HG03571 (cell line): Measurements from ENCODE around the gene RPEL1.
"Not testable (repeated sequence)": the region's sequence is repeated elsewhere in the genome, so short reads cannot be mapped to it uniquely, and the experiment has no call there.

Experiments
- ATAC-seq: cut with Tn5 transposase; IDR thresholded peaks from one replicate; pipeline ENCODE4 v1.9.1; 2021; ENCODE audit not compliant: unreplicated experiment

The RPEL1 gene

DNA sequence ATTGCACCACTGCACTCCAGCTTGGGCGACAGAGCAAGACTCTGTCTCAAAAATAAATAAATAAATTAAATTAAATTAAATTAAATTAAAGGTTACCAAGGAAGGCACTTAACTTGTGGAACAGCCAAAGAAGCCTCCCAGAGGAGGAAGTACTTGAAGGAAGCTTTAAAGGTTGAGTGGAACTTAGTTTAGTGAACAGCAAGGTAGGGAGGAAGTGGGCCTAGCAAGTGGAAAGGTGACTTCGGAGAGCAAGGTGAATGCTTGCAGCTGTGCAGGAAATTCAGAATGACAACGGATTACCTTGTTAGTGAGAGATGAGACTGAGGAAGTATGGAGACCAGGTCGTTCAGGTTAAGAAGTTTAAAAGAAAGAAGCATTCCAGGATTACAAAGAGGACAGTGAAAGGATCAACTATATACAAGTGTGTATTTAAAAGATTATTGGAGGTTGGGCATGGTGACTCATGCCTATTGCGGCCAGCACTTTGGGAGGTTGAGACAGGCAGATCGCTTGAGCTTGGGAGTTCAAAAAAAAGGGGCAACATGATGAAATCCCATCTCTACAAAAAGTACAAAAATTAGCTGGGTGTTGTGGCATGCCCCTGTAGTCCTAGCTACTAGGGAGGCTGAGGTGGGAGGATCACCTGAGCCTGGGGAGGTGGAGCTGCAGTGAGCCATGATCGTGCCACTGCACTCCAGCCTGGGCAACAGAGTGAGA is 12.8 kb upstream of the RPEL1 start:
- no peak for ATAC-seq

DNA sequence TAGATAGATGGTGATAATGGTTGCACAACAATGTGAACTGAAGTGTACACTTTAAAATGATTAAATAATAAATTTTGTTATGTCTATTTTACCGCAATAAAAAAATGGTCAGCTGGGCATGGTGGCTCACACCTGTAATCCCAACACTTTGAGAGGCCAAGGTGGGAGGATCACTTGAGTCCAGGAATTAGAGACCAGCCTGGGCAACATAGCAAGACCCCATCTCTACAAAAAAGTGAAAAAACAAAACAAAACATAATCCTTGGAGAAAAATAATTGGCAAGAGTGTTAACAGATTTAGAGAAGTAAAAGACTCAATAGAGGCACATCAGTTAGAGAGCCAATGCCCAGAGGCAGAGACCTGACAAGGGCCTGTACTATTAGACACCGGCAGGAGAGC is 9.9 kb upstream of the RPEL1 start:
- ATAC-seq = no peak

DNA sequence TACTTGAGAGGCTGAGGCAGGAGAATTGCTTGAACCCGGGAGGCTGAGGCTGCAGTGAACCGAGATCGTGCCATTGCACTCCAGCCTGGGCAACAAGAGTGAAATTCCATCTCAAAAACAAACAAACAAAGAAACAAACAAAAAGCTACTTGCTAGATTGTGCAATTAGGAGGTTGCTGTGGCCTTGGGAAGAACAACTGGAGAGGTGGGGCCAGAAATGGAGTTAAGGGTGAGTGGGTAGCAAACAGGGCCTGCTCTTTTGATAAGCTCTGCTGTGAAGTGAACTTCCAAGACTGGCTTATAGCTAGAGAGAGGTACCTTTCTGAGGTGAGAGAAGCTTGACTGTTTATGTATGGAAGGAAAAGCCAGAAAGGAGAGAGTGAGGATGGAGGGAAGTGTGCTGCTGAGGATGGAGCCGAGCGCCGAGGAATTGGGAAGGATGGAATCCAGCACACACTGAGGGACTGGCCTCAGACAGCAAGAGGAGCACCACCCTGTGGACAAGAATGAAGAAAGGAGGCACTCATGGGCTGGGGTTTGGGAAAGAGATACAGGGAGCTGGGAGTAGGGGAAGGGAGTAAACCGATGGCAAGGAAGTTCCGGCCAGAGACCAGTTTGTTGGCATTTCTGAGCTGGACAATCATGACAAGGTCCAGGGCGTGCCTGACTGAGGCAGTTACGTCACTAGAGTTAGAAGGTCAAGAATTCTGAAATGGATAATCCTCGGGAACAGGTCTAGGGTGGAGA is 7.0 kb upstream of the RPEL1 start:
- ATAC-seq = no peak

GRCh38 chr10:103241262-103242011 is 4.2 kb upstream of the RPEL1 start:
- ATAC-seq = no peak

DNA sequence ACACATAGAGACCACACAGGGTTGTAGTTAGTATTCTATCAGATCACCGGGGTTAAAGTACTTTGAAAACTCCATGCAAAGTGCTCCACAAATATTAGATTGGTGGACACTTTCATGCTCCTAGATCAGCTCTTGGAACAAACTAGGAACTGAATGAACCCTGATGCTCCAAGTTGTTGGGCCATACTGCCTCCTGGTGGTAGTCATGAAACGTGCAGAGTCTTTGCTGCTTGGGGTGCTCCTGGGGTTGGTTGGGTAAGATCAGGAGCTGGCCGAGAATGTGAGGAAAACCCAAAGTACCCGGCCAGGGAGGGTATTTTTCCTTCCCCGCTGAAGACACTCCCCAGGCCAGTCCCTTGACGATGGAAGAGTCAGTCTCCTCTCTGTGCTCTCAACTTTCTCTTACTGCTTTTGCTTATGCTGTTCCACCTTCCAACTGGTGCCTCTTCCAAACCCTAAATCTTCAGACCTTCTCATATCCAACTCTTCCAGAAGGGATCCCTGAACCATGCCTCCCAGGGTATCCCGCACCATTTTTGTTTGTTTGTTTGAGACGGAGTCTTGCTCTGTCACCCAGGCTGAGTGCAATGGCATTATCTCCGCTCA is 918 bp upstream of the RPEL1 start:
- no peak for ATAC-seq

DNA sequence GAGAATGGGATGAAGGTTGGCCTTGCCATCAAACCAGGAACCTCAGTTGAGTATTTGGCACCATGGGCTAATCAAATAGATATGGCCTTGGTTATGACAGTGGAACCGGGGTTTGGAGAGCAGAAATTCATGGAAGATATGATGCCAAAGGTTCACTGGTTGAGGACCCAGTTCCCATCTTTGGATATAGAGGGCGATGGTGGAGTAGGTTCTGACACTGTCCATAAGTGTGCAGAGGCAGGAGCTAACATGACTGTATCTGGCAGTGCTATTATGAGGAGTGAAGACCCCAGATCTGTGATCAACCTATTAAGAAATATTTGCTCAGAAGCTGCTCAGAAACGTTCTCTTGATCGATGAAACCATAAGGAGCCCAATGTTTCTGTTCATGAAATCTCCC is 637 bp downstream of the RPEL1 start:
- ATAC-seq = no peak

DNA sequence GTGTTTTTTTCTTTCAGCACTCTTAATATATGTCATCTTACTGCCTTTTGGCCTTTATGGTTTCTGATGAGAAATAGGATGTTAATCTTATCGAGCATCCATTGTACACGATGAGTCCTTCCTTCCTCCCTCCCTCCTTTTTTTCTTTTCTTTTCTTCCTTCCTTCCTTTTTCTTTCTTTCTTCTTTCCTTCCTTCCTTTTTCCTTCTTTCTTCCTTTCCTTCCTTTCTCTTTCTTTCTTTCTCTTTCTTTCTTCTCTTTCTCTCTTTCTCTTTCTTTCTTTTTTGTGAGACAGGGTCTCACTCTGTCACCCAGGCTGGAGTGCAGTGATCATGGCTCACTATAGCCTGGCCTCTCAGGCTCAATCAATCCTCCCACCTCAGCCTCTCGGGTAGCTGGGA is 8.4 kb downstream of the RPEL1 start:
- no peak for ATAC-seq

DNA sequence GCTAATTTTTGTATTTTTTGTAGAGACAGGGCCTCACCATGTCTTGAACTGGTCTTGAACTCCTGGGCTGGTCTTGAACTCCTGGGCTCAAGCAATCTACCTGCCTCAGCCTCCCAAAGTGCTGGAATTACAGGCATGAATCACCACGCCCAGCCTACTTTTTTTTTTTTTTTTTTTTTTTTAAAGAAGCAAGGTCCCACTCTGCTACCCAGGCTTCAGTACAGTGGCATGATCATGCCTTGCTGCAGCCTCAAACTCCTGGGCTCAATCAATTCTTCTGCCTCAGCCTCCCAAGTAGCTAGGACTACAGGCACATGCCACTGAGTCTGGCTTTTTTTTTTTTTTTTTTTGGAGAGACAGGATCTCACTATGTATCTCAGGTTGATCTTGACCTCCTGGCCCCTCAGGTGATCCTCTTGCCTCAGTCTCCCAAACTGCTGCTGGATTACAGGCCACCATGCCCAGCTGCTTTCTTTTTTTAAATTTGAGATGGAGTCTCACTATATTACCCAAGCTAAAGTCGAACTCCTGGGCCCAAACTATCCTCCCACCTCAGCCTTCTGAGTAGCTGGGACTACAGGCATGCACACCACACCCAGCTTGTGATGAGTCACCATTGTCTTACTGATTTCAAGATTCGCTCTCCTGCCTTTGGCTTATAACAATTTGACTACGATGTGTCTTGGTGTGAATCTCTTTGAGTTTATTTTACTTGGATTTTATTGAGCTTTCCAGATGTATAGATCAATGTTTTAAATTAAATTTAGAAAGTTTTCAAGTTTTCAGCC is 9.0 kb downstream of the RPEL1 start:
- ATAC-seq = no peak

GRCh38 chr10:103256613-103257012 is 10.9 kb downstream of the RPEL1 start:
- no peak for ATAC-seq

GRCh38 chr10:103257812-103258211 is 12.1 kb downstream of the RPEL1 start:
- ATAC-seq = no peak

GRCh38 chr10:103258928-103259327 is 13.2 kb downstream of the RPEL1 start:
- ATAC-seq = not testable (repeated sequence)

- no peak for ATAC-seq
Measured at GRCh38 chr10:103259989-103260388, 14.3 kb downstream of the RPEL1 start.

DNA sequence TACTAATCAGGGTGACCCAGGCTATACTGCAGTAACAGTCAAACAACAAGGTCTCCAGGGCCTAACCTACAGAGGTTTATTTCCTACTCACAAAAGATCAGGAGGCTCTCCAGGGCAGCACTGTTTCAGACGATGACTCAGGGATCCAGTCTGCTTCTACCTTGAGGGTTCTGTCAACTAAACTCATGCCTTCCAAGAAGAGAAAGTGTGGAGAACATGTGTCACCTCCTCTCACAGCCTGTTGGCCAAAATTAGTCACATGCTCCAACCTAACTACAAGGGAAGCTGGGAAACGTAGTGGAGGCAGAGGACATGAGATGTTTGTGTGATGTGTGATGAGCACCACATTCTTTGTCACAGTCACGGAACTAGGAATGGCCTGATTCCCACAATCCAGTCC is 16.5 kb downstream of the RPEL1 start:
- no peak for ATAC-seq

- ATAC-seq = no peak
Measured at GRCh38 chr10:103265717-103266329, 20.1 kb downstream of the RPEL1 start.

- ATAC-seq = no peak
Measured at GRCh38 chr10:103273041-103273441, 27.4 kb downstream of the RPEL1 start.

GRCh38 chr10:103276251-103276895 is 30.7 kb downstream of the RPEL1 start:
- ATAC-seq = no peak

DNA sequence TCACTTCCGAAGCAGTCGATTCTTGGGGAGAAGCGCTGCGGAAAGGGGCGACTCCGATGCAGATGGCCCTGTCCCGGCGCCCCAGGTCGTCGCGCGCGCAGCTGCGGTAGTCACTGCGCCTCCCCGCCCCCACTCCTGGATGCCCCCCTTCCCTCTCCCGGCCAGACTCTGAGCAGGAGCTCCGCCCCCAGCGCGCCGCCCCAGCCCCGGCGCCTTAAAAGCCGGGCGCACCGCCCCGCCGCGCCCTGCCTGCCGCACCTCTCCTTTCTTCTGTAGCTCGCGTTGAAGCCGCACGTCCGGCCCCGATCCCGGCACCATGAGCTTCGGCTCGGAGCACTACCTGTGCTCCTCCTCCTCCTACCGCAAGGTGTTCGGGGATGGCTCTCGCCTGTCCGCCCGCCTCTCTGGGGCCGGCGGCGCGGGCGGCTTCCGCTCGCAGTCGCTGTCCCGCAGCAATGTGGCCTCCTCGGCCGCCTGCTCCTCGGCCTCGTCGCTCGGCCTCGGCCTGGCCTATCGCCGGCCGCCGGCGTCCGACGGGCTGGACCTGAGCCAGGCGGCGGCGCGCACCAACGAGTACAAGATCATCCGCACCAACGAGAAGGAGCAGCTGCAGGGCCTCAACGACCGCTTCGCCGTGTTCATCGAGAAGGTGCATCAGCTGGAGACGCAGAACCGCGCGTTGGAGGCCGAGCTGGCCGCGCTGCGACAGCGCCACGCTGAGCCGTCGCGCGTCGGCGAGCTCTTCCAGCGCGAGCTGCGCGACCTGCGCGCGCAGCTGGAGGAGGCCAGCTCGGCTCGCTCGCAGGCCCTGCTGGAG is 31.4 kb downstream of the RPEL1 start, which contains the start of gene INA:
TSS of gene INA (plus strand) at position 243 of the 817 bp plus-strand sequence. CDS start at position 317, 74 bp downstream.
- ATAC-seq = no peak

DNA sequence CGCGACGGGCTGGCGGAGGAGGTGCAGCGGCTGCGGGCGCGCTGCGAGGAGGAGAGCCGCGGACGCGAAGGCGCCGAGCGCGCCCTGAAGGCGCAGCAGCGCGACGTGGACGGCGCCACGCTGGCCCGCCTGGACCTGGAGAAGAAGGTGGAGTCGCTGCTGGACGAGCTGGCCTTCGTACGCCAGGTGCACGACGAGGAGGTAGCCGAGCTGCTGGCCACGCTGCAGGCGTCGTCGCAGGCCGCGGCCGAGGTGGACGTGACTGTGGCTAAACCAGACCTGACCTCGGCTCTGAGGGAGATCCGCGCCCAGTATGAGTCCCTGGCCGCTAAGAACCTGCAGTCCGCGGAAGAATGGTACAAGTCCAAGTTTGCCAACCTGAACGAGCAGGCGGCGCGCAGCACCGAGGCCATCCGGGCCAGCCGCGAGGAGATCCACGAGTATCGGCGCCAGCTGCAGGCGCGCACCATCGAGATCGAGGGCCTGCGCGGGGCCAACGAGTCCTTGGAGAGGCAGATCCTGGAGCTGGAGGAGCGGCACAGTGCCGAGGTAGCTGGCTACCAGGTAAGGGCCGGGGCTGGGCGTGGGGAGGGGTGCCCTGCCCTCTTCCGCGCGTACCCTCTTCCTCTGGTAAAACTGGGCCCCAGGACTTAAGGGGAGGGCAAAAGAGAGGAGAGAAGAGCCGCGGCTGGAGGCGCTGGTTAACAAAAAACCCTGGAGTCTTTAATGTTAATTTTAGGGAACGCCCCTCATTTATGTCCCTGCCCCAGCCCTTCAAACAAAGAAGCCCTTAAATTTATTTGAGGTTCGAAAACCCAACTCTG is 32.2 kb downstream of the RPEL1 start:
- ATAC-seq = no peak
